ENCODE results near the gene TBC1D24.

- TF ChIP-seq CTCF (conservative IDR thresholded peaks at IDR 0.05): no peak
- no peak for TF ChIP-seq ZFX (IDR thresholded peaks at IDR 0.05)
Measured at GRCh38 chr16:2487903-2488531, 13.1 kb downstream of the TBC1D24 start.

Data from C4-2B (cell line).